K562 (cell line): Measurements from ENCODE around the gene AUNIP. TPM values are rescaled to one million over a fixed set of nuclear protein-coding genes. Genes with fewer than 3 reads are reported as not detected.

Source experiments
- ATAC-seq: fragments of 200-7000 bp; cut with Tn5 transposase; 3 replicates; pipeline ENCODE4 v1.9.1; 2020; ENCODE audit warnings: moderate library complexity
- BruUV-seq: library from RNA; stranded (reverse); fragments of 400-500 nt; replicated peaks from 2 replicates; lab custom pipeline; 2021; lab: Mats Ljungman, UMichigan
- CTCF ChIA-PET: fragments of 300-600 bp; formaldehyde crosslinking; extraction: SDS; loops from one replicate; lab custom pipeline; 2021; ENCODE audit warnings: low intra/inter-chr PET ratio; lab: Yijun Ruan, JAX
- POLR2A ChIA-PET: fragments of 300-600, 350-650 bp; sonication (Branson Sonifier 250); formaldehyde crosslinking; extraction: SDS; loops from one replicate; lab custom pipeline; 2021; ENCODE audit warnings: antibody characterized with exemption, inconsistent platforms; lab: Yijun Ruan, JAX
- DNase-seq, 4 experiments: peaks; one replicate each; pipeline versions ENCODE4 v3.0.0 to v3.0.0-alpha.2; 2011 to 2018; ENCODE audit warnings: low spot score in 3 of 4, mixed read lengths in 3 of 4; ENCODE audit errors: extremely low read depth in 1 of 4
- FAIRE-seq: peaks from 2 replicates; lab custom pipeline; 2011; peaks lifted over from hg19 to GRCh38; lab: Jason Lieb, UNC
- H2AFZ ChIP-seq: 2 replicates; pipeline ENCODE4 v1.6.0; 2011; ENCODE audit warnings: low read depth, low read length, control low read depth, inconsistent platforms
- H3K27ac ChIP-seq: fragments of 200-600 bp; 3 replicates; pipeline ENCODE4 v1.8.0; 2011; ENCODE audit warnings: low read depth, mild to moderate bottlenecking, control low read depth, inconsistent platforms, low read length, moderate library complexity, mixed read lengths; ENCODE audit errors: extremely low read depth
- H3K27me3 ChIP-seq, 2 experiments: fragments of 300-600 bp in 1 of 2; 2 replicates in 1 of 2; 3 replicates in 1 of 2; pipeline versions ENCODE4 v1.6.0 to v1.8.0; 2011; ENCODE audit warnings: inconsistent platforms in 2 of 2, low read length in 2 of 2, mild to moderate bottlenecking in 1 of 2, mixed read lengths in 1 of 2, moderate library complexity in 1 of 2; ENCODE audit not compliant: control insufficient read depth in 2 of 2, insufficient read depth in 2 of 2
- H3K36me3 ChIP-seq: fragments of 300-600 bp; 3 replicates; pipeline ENCODE4 v1.8.0; 2011; ENCODE audit warnings: mild to moderate bottlenecking, low read length, inconsistent platforms; ENCODE audit not compliant: control insufficient read depth, insufficient read depth
- H3K4me1 ChIP-seq, 2 experiments: fragments of 200-600 bp in 1 of 2; replicated peaks in 1 of 2; 2 replicates in 1 of 2; 3 replicates in 1 of 2; pipeline versions ENCODE4 v1.5.1 to v1.8.0; 2011; ENCODE audit warnings: inconsistent platforms in 2 of 2, low read length in 2 of 2, mild to moderate bottlenecking in 1 of 2, mixed read lengths in 1 of 2, moderate library complexity in 1 of 2; ENCODE audit not compliant: control insufficient read depth in 2 of 2, insufficient read depth in 2 of 2
- H3K4me2 ChIP-seq: 2 replicates; pipeline ENCODE4 v1.6.1; 2011; ENCODE audit warnings: low read length, control low read depth, inconsistent platforms, mixed read lengths; ENCODE audit not compliant: insufficient read depth
- H3K4me3 ChIP-seq: fragments of 200-600 bp; sonication (generic), shearing (Covaris generic); 2 replicates; pipeline ENCODE4 v1.5.1; 2016; ENCODE audit warnings: control low read depth, inconsistent platforms
- H3K79me2 ChIP-seq: fragments of 200-600 bp; 3 replicates; pipeline ENCODE4 v1.8.0; 2011; ENCODE audit warnings: low read length, inconsistent platforms; ENCODE audit not compliant: control insufficient read depth, insufficient read depth
- H3K9ac ChIP-seq, 2 experiments: 2 replicates each; pipeline versions ENCODE4 v1.6.0 to v1.6.1; 2011; ENCODE audit warnings: low read depth in 2 of 2, low read length in 2 of 2, control low read depth in 1 of 2, inconsistent platforms in 1 of 2, mild to moderate bottlenecking in 1 of 2, mixed read lengths in 1 of 2; ENCODE audit not compliant: insufficient read depth in 1 of 2
- H3K9me1 ChIP-seq: one replicate; pipeline ENCODE4 v1.6.0; 2011; ENCODE audit warnings: inconsistent platforms, mild to moderate bottlenecking, low read length, moderate library complexity; ENCODE audit not compliant: control insufficient read depth, insufficient read depth
- H3K9me3 ChIP-seq: replicated peaks from 2 replicates; pipeline ENCODE4 v1.5.1; 2011; ENCODE audit warnings: low read depth, low read length, inconsistent platforms; ENCODE audit not compliant: control insufficient read depth, insufficient read depth
- H4K20me1 ChIP-seq: replicated peaks from 2 replicates; pipeline ENCODE4 v1.6.1; 2011; ENCODE audit warnings: low read length, inconsistent platforms, mixed read lengths; ENCODE audit not compliant: control insufficient read depth, insufficient read depth
- AFF4 ChIP-seq: sonication (generic); formaldehyde crosslinking; IDR thresholded peaks from 2 replicates; pipeline ENCODE4 v1.8.0; 2023; ENCODE audit warnings: mild to moderate bottlenecking, missing genetic modification reagents
- BHLHE40 ChIP-seq: IDR thresholded peaks from 2 replicates; pipeline ENCODE4 v1.6.1; 2011; ENCODE audit warnings: low read length, improper control_type of control experiment
- CBFA2T2 ChIP-seq: fragments of 450-650 bp; conservative IDR thresholded peaks from 2 replicates; pipeline ENCODE4 v1.6.1; 2017; ENCODE audit warnings: mild to moderate bottlenecking
- ESRRA ChIP-seq: fragments of 450-650 bp; IDR thresholded peaks from 2 replicates; pipeline ENCODE4 v1.6.1; 2014; ENCODE audit warnings: low read depth, mild to moderate bottlenecking, moderate library complexity, borderline replicate concordance
- MAX ChIP-seq: sonication (generic); formaldehyde crosslinking; IDR thresholded peaks from 2 replicates; pipeline ENCODE4 v1.9.0; 2022; ENCODE audit warnings: mild to moderate bottlenecking, missing genetic modification reagents
- RFX1 ChIP-seq: fragments of 450-650 bp; IDR thresholded peaks from 2 replicates; pipeline ENCODE4 v1.6.1; 2016; ENCODE audit warnings: mild to moderate bottlenecking, moderate library complexity
- SAFB ChIP-seq: fragments of 200-400 bp; formaldehyde crosslinking; IDR thresholded peaks from 2 replicates; pipeline ENCODE4 v1.6.1; 2017; ENCODE audit warnings: low read depth, low read length, borderline replicate concordance
- SMARCB1 ChIP-seq: IDR thresholded peaks from 2 replicates; pipeline ENCODE4 v1.6.1; 2011; ENCODE audit warnings: improper control_type of control experiment, low read depth; ENCODE audit not compliant: insufficient read length
- SRSF7 ChIP-seq: fragments of 200-400 bp; formaldehyde crosslinking; optimal IDR thresholded peaks from 2 replicates; pipeline ENCODE3; 2017; ENCODE audit warnings: mild to moderate bottlenecking, low read depth, low read length
- ZNF431 ChIP-seq: sonication (generic); formaldehyde crosslinking; IDR thresholded peaks from 2 replicates; pipeline ENCODE4 v1.8.0; 2022; ENCODE audit warnings: mild to moderate bottlenecking, missing genetic modification reagents
- ZNF589 ChIP-seq: fragments of 200-800 bp; sonication (Bioruptor generic); IDR thresholded peaks from 2 replicates; pipeline ENCODE4 v1.6.1; 2016; ENCODE audit warnings: low read depth, missing genetic modification characterization, missing compliant biosample characterization
- WGBS: fragments of 100-300 bp; shearing (Covaris generic); methylation state at CpG from one replicate; pipeline ENCODE4 v1.1.6; 2016; ENCODE audit warnings: low coverage, mixed read lengths; ENCODE audit not compliant: insufficient coverage; ENCODE audit errors: missing lambda C conversion rate; 5-methylcytosine and 5-hydroxymethylcytosine counted together
- in situ Hi-C: fragments of 300-500 bp; cut with MboI; formaldehyde crosslinking; loops from 4 replicates; pipeline ENCODE4 v1.15.0; 2018; ENCODE audit warnings: inconsistent platforms, mixed read lengths
- intact Hi-C: fragments of 100-400 bp; cut with micrococcal nuclease; formaldehyde crosslinking; loops from 2 replicates; pipeline ENCODE4 v1.14.2; 2022
- polyA plus RNA-seq, 8 experiments: library from polyadenylated mRNA; depleted of rRNA in 4 of 8; stranded (reverse) in 5 of 8; unstranded in 3 of 8; fragments of >200 nt; fragmentation: Nextera tagmentation in 2 of 8; fragmentation: Illumina TruSeq in 1 of 8; extraction: Ambion mirVana in 2 of 8; extraction: Trizol in 1 of 8; gene quantifications; 2 replicates each; pipeline versions ENCODE4 v1.2.1 to v1.2.3, GENCODE V29; 2011 to 2014; ENCODE audit warnings: inconsistent platforms in 1 of 8, missing spikeins in 1 of 8
- total RNA-seq, 7 experiments: library from RNA; depleted of rRNA in 6 of 7; stranded (reverse); fragments of >200 nt in 6 of 7; fragmentation: Illumina TruSeq in 2 of 7; extraction: Trizol in 2 of 7; gene quantifications; 2 replicates each; pipeline versions ENCODE4 v1.2.1 to v1.2.3, GENCODE V29; 2011 to 2021; ENCODE audit warnings: low replicate concordance in 1 of 7

AUNIP gene
- total and polyA plus RNA-seq, 9 of the 15 experiments (the other 6 are each of a cell fraction or from before 2014, with no cell fraction given): 12.1 to 53.8 (median 47.1) TPM

GRCh38 chr1:25905680-25906643 lies 46.7 kb upstream of the AUNIP start, which contains the start of gene STMN1:
Gene STMN1 (minus strand): TSS chr1:25906419. CDS start chr1:25904676, 1,743 bp downstream.
- intact Hi-C loops: loop anchor here (1.0 to 2.0 kb wide), 2 partner anchors 27 to 92 kb away; partner anchors contain the start of gene PAFAH2
- CTCF ChIA-PET: interaction anchor here (2.7 kb wide), 1 partner anchor 92 kb away, joined by 19 read pairs; the partner anchor contains the start of gene PAFAH2
- Histone ChIP-seq H4K20me1 (peaks cover 25% of the 10 kb centered on the region), H3K36me3 (peaks cover 38% of the 10 kb centered on the region), H3K9ac (peak within 1 kb of the TSS; percentile 83 to 95), H3K4me2 (peak within 1 kb of the TSS; percentile 79), H3K27me3 (no peaks in the 10 kb centered on the region), H2AFZ (peak within 1 kb of the TSS; percentile 95), H3K9me3 (no peaks in the 10 kb centered on the region), H3K9me1 (peaks cover 9% of the 10 kb centered on the region), H3K79me2 (peaks cover 49% of the 10 kb centered on the region), H3K4me3 (peak within 1 kb of the TSS; percentile 78), H3K27ac (peak within 1 kb of the TSS; percentile 93), H3K4me1 (peaks cover 13 to 24% of the 10 kb centered on the region in 2 experiments; a peak in 4 of 5 replicates)
- in situ Hi-C loops: no loop called here
- POLR2A ChIA-PET: interaction anchor here (0.6 to 4.6 kb wide), 19 partner anchors 9 to 369 kb away, joined by 3 to 33 read pairs (median 5); partner anchors contain the start of genes MTFR1L and PAFAH2
- peak; percentile 94 for ATAC-seq
- BruUV-seq: no TSS peak
- FAIRE-seq: peak; percentile 62
- peak; percentile 97 to 99 (median 97) for DNase-seq
- under 1% methylated on average over 70 of the region's 102 CpGs for WGBS
- TF ChIP-seq CBFA2T2: peak; percentile 95
- no peak for TF ChIP-seq SRSF7
- peak; percentile 31; the same call in 1 of the 2 replicates for TF ChIP-seq ZNF431 (CRISPR knock-in tag)
- no peak for TF ChIP-seq SMARCB1
- peak; percentile 77; the same call in 1 of the 2 replicates for TF ChIP-seq ESRRA
- TF ChIP-seq AFF4 (CRISPR knock-in tag): 0 out of 2 replicates have a peak, but pooled peaks have one; percentile 55
- peak; percentile 89 for TF ChIP-seq SAFB
- TF ChIP-seq ZNF589 (CRISPR knock-in tag): no peak
- TF ChIP-seq RFX1: no peak
- peak; percentile 100 for TF ChIP-seq BHLHE40
- TF ChIP-seq MAX (CRISPR knock-in tag): peak; percentile 92
